IPS-18a (cell line): Measurements from ENCODE around the gene GPR162.

Source experiments
- H3K27ac ChIP-seq: one replicate; pipeline ENCODE4 v1.5.1; 2013; ENCODE audit warnings: low read length
- H3K27me3 ChIP-seq: one replicate; pipeline ENCODE4 v1.6.1; 2013; ENCODE audit warnings: mild to moderate bottlenecking, low read length; ENCODE audit not compliant: control insufficient read depth, insufficient read depth
- H3K36me3 ChIP-seq: one replicate; pipeline ENCODE4 v1.6.1; 2013; ENCODE audit warnings: low read depth, low read length; ENCODE audit not compliant: control insufficient read depth
- H3K4me1 ChIP-seq: one replicate; pipeline ENCODE4 v1.6.1; 2013; ENCODE audit warnings: low read depth, low read length; ENCODE audit not compliant: control insufficient read depth
- H3K4me3 ChIP-seq: one replicate; pipeline ENCODE4 v1.5.1; 2013; ENCODE audit warnings: low read length
- H3K9ac ChIP-seq: one replicate; pipeline ENCODE4 v1.6.1; 2013; ENCODE audit warnings: mild to moderate bottlenecking, low read length, moderate library complexity
- H3K9me3 ChIP-seq: one replicate; pipeline ENCODE4 v1.6.1; 2013; ENCODE audit warnings: low read depth, low read length; ENCODE audit not compliant: control insufficient read depth

Gene GPR162, protein sequence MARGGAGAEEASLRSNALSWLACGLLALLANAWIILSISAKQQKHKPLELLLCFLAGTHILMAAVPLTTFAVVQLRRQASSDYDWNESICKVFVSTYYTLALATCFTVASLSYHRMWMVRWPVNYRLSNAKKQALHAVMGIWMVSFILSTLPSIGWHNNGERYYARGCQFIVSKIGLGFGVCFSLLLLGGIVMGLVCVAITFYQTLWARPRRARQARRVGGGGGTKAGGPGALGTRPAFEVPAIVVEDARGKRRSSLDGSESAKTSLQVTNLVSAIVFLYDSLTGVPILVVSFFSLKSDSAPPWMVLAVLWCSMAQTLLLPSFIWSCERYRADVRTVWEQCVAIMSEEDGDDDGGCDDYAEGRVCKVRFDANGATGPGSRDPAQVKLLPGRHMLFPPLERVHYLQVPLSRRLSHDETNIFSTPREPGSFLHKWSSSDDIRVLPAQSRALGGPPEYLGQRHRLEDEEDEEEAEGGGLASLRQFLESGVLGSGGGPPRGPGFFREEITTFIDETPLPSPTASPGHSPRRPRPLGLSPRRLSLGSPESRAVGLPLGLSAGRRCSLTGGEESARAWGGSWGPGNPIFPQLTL

GRCh38 chr12:6821591-6822425 is at the start of gene GPR162:
TSS of gene GPR162 (plus strand) at chr12:6821821. CDS start at chr12:6823899, 2,078 bp downstream.
- Histone ChIP-seq H3K4me3 (peak within 1 kb of the TSS; percentile 52), H3K36me3 (no peaks in the 10 kb centered on the region), H3K27ac (no peak within 1 kb of the TSS), H3K9me3 (no peaks in the 10 kb centered on the region), H3K27me3 (peaks cover 12% of the 10 kb centered on the region), H3K4me1 (peaks cover 26% of the 10 kb centered on the region), H3K9ac (peak within 1 kb of the TSS; percentile 35)

GRCh38 chr12:6772331-6772695 is 49.3 kb upstream of the GPR162 start, which contains the start of gene LAG3:
TSS of gene LAG3 (plus strand) at chr12:6772520. CDS start at chr12:6772853, 333 bp downstream.
- peak within 1 kb of the TSS; percentile 38 for H3K4me3 ChIP-seq
- H3K9ac ChIP-seq, result no peak within 1 kb of the TSS
- H3K27ac ChIP-seq, result no peak within 1 kb of the TSS
- H3K27me3 ChIP-seq, result peaks cover 34% of the 10 kb centered on the region
- no peaks in the 10 kb centered on the region for H3K9me3 ChIP-seq
- H3K4me1 ChIP-seq, result peaks cover 20% of the 10 kb centered on the region
- peaks cover 11% of the 10 kb centered on the region for H3K36me3 ChIP-seq

- Histone ChIP-seq H3K36me3 (peaks cover 11% of the 10 kb centered on the region), H3K27ac (no peak overlapping the region), H3K27me3 (peaks cover 40% of the 10 kb centered on the region), H3K4me3 (peak overlapping the region; percentile 38), H3K9ac (no peak overlapping the region), H3K9me3 (no peaks in the 10 kb centered on the region), H3K4me1 (peaks cover 20% of the 10 kb centered on the region)
These were observed 48.7 kb upstream of the GPR162 start for GRCh38 chr12:6772726-6773589.

- peaks cover 11% of the 10 kb centered on the region for H3K36me3 ChIP-seq
- no peak overlapping the region for H3K27ac ChIP-seq
- H3K27me3 ChIP-seq, result peaks cover 45% of the 10 kb centered on the region
- no peaks in the 10 kb centered on the region for H3K9me3 ChIP-seq
- H3K4me3 ChIP-seq, result peak overlapping the region; percentile 38
- peaks cover 18% of the 10 kb centered on the region for H3K4me1 ChIP-seq
- no peak overlapping the region for H3K9ac ChIP-seq
These were observed 47.9 kb upstream of the GPR162 start for GRCh38 chr12:6773590-6774351.

- Histone ChIP-seq H3K4me3 (no peak overlapping the region), H3K9ac (no peak overlapping the region), H3K27ac (no peak overlapping the region), H3K27me3 (peaks cover 45% of the 10 kb centered on the region), H3K36me3 (peaks cover 11% of the 10 kb centered on the region), H3K4me1 (peaks cover 10% of the 10 kb centered on the region), H3K9me3 (no peaks in the 10 kb centered on the region)
These were observed 47.0 kb upstream of the GPR162 start for GRCh38 chr12:6774499-6775062.

DNA sequence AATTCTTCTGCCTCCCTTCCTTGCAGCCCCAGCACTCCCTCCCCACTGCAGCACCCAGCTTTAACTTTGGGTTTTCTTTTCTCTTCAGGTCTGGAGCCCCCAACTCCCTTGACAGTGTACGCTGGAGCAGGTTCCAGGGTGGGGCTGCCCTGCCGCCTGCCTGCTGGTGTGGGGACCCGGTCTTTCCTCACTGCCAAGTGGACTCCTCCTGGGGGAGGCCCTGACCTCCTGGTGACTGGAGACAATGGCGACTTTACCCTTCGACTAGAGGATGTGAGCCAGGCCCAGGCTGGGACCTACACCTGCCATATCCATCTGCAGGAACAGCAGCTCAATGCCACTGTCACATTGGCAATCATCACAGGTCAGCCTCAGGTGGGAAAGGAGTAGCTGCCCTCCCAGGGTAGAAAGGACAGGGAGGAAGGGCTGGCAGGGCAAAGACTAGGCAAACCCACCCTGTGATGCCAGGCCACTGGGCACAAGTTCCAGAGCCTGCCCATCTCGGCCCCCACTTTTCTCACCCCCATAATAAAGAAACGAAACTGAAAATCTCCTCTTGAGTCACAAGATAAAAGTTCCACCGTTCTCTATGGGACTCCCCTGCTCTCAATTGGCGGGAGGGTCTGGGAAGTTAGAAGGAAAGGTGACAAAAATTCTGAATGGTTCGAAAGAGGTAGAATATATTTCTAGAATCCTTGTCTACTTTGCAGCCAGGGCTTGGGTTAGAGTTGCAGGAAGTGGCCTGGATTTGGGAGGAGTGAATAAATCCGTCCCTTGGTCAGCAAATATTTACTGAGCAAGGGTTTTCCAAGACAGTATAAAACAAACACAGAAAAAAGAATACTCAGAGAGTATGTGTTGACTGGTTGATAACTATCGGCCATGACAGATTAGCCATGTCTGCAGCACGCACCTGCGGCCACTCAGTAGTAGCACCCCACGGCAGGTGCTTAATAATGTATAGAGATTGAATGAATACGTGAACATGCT is 46.1 kb upstream of the GPR162 start:
- Histone ChIP-seq H3K9ac (no peak overlapping the region), H3K4me1 (peaks cover 9% of the 10 kb centered on the region), H3K9me3 (no peaks in the 10 kb centered on the region), H3K36me3 (peaks cover 9% of the 10 kb centered on the region), H3K4me3 (no peak overlapping the region), H3K27ac (no peak overlapping the region), H3K27me3 (peaks cover 45% of the 10 kb centered on the region)

DNA sequence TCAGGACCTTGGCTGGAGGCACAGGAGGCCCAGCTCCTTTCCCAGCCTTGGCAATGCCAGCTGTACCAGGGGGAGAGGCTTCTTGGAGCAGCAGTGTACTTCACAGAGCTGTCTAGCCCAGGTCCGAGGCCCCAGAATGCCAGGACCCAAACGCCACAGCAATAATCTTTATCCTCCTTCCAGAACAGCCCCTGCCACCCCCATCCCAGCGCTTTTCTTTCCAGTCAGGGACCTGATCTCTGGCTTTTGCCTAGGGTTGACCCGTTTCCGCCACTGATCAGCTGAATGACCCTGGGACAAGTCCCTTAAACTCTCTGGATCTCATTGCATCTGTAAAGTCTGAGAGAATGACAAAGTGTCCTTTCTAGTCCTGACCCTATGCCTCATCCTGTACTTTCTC is 44.2 kb upstream of the GPR162 start:
- H3K9ac ChIP-seq, result no peak overlapping the region
- H3K36me3 ChIP-seq, result no peaks in the 10 kb centered on the region
- peaks cover 45% of the 10 kb centered on the region for H3K27me3 ChIP-seq
- H3K4me3 ChIP-seq, result no peak overlapping the region
- H3K4me1 ChIP-seq, result peaks cover 9% of the 10 kb centered on the region
- H3K27ac ChIP-seq, result no peak overlapping the region
- no peaks in the 10 kb centered on the region for H3K9me3 ChIP-seq

GRCh38 chr12:6778217-6778573 is 43.4 kb upstream of the GPR162 start:
- Histone ChIP-seq H3K27me3 (peaks cover 37% of the 10 kb centered on the region), H3K9ac (peak overlapping the region; percentile 6)

DNA sequence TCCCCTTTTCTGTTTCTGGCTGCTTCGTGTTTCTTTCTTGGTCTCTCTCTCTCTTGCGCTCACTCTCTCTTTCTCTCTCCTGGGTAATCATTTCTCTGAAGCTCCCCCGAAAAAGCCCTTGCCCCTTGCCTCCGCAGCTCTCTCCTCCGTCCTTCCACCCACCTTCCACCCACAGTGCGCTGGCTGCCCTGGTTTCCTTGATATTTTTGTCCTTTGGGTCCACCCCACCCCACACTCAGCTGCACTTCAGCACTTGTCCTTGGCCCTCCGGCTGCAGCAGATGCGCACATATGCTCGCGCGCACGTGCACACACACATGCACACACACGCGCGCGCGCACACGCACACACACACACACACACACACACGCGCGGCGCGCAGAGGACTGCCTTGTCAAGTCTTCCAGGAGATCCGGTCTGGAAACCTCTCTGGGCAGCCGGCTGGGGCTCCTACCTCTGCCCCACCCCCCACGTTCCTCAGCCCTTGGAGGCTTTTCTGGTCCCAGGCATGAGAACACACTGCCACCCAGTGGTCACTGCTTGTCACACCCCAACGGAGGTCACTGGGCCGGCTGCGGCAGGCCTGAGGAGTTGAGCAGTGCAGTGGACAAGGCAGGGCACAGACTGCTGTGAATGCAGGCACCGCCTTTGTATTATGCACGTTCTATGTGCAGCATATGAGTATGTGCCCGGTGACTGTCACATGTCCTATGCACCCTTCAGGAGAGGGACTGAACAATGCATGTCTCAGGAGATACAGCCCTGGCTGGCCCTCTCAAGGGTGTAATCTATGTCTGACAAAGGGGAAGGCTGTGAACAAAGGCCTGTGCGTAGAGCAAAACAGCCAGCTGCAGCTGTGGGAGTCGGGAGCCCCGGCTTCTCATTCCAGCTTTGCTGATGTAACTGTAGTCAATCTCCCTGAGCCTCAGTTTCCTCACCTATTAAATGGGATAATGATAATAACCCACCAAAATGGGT is 42.8 kb upstream of the GPR162 start:
- Histone ChIP-seq H3K9me3 (no peaks in the 10 kb centered on the region), H3K9ac (peak overlapping the region; percentile 6), H3K4me1 (no peaks in the 10 kb centered on the region), H3K27me3 (peaks cover 31% of the 10 kb centered on the region), H3K36me3 (no peaks in the 10 kb centered on the region), H3K27ac (no peak overlapping the region), H3K4me3 (peak overlapping the region; percentile 52)

More at GRCh38 chr12:6778217-6778573, 43.4 kb upstream of the GPR162 start:
- H3K36me3 ChIP-seq, result no peaks in the 10 kb centered on the region
- no peak overlapping the region for H3K27ac ChIP-seq
- no peaks in the 10 kb centered on the region for H3K9me3 ChIP-seq
- peak overlapping the region; percentile 52 for H3K4me3 ChIP-seq
- peaks cover 2% of the 10 kb centered on the region for H3K4me1 ChIP-seq
